ENCODE measurements around the gene STK24. TPM values are rescaled to one million over a fixed set of nuclear protein-coding genes. Genes with fewer than 3 reads are reported as not detected.

STK24 gene
- polyA plus RNA-seq, 3 donors, result 30.4 to 65.9 (median 52.7) TPM

DNA sequence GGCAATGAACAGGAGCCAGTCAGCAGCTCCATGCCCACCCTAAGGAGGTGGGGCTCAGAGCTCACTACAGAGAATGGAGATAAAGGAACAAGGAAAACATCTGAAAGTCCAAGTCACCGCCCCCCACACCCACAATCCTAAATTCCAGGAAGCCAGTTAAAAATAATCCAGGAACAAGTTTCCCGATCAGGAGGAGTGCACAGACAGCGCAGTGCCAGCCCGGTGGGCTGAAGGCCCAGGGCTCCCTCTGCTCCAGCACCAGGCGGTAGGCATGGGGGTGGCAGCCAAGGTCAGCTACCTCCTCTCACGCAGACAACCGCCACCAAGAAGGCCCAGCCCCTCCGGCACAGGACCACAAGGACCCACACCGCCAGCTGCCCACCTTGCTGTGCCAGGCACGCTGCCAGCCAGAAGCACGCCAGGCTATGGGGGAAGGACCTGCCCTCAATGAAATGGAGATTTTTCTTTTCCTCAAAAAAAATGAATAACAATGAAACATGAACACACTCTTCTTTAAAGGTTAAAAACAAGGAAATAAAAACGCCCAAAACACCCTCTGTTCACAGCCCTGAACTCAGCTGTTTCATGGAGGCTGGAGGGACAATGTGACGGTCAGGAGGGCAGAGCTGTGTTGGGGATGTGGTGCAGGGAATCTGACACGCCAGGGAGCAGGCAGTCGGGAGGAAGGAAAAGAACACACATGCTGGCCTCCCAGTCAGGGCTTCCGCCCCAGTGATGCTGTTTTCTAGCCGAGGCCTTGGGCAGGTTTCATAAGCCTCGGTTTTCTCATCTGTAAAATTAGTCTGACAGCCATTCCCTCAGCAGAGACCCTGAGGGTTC, 11.0 kb downstream of the STK24 start:
- WGBS, 3 donors, result 26 to 46% (median 41%) methylated on average over 18 of the region's 18 CpGs
- H3K27ac ChIP-seq (ENCODE audit: low read depth, low read length), result peak overlapping the region; percentile 2

DNA sequence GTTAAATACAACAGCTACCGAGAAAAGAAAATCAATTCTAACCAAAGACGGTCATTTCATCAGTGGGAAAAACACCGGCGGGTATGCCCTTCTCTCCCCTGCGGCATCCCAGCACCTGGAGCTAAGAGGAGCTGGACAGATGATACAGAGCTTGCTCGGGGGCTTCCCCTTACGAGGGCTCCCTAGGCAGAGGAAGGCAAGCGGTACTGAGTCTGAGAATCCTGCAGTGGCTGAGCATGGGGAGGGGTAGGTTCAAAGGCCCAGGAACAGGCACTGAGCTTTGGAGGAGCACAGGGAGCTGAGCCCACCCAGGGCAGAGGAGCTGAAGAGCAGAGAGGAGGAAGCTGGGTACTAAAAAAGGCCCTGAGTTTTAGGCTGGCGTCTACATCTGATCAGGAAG, 12.7 kb downstream of the STK24 start:
- 58 to 83% (median 83%) methylated on average over 9 of the region's 9 CpGs for WGBS, 3 donors

GRCh38 chr13:98563071-98563470, 13.8 kb downstream of the STK24 start:
- 36 to 75% (median 40%) methylated on average over 6 of the region's 6 CpGs for WGBS, 3 donors
- no peak overlapping the region for H3K27ac ChIP-seq (ENCODE audit: low read depth, low read length)

More for the DNA sequence above, 12.7 kb downstream of the STK24 start:
- H3K27ac ChIP-seq (ENCODE audit: low read depth, low read length), result no peak overlapping the region

DNA sequence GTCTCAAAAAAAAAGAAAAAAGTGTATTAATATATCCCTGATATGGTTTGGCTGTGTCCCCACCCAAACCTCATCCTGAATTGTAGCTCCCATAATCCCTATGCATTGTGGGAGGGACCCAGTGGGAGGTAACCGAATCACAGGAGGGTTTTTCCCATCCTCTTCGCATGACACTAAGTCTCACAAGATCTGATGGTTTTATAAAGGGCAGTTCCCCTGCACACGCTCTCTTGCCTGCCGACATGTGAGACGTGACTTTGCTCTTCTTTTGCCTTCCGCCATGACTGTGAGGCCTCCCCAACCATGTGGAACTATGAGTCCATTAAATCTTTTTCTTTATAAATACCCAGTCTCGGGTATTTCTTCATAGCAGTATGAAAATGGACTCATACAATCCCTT, 17.7 kb downstream of the STK24 start:
- no peak overlapping the region for H3K27ac ChIP-seq (ENCODE audit: low read depth, low read length)
- WGBS, 3 donors, result 92 to 95% (median 93%) methylated on average over 7 of the region's 7 CpGs

DNA sequence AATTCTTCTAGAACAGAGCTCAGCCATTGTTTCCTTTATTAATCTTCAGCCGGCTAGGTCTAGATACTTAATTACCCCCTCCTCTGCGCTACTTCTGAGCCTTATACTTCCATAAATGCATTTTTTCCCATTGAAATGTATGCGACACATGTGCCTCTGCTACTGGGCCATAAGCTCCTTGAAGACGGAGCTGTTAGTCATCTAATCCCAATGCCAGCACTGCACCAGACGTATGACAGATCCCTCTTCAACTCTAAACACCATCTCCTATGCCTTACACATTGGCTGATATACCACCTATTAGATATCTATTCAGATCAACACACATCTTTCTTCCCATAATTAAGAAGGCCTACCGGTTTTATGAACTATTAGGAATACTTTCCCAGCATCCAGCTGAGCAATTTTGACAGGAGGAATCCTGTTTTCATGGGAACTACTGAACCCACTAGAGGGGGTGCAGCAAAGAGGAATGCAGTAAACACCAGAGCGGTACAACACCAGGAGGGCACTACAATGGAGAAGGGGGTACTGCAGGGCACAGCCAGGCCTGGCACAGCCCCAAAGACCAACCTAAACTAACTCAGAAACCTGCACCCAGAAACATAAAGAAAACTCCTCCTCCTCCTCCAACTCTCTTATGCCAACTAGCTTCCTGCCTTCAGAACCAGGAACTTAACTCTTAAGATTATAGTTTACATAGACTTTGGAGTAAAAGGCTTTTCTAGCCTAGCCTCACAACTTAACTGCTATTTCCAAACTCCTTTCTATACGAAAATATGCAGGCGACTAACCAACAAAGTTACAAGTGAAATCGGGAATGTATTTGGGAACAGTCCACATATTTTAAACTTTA, 18.7 kb downstream of the STK24 start:
- no peak overlapping the region for H3K27ac ChIP-seq (ENCODE audit: low read depth, low read length)
- WGBS, 3 donors, result 74 to 77% (median 76%) methylated on average over 10 of the region's 10 CpGs

DNA sequence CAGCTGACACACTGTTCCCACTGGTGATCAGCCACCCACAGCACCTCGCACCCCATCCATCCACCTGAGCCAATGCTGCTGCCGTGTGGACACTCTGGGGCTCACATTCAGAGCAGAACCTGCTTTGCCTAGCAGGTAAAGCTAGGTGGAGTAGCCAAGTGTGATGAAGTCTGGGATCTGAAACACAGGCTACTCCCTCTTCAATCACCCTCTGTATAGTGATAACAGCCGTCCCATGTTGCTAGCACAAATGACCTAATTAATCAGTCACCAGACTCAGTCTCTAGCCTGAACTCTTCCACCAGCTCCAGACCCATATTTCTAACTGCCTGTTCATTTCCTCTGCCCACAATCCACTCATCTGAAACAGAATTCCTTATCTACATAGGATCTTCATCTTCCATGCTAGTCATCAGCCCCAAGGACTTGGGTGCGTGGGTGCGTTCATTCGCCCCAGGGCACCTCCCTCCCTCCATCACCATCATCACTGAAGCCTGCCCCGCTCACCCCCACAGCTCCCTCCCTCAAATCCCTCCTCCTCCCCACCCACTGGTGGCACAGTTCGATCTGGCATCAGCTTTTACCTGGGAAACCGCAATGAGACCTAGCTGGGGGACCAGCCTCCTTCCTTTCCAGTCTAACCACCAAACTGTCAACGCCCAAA, 19.8 kb downstream of the STK24 start:
- 67 to 87% (median 84%) methylated on average over 10 of the region's 10 CpGs for WGBS, 3 donors
- H3K27ac ChIP-seq (ENCODE audit: low read depth, low read length), result no peak overlapping the region

DNA sequence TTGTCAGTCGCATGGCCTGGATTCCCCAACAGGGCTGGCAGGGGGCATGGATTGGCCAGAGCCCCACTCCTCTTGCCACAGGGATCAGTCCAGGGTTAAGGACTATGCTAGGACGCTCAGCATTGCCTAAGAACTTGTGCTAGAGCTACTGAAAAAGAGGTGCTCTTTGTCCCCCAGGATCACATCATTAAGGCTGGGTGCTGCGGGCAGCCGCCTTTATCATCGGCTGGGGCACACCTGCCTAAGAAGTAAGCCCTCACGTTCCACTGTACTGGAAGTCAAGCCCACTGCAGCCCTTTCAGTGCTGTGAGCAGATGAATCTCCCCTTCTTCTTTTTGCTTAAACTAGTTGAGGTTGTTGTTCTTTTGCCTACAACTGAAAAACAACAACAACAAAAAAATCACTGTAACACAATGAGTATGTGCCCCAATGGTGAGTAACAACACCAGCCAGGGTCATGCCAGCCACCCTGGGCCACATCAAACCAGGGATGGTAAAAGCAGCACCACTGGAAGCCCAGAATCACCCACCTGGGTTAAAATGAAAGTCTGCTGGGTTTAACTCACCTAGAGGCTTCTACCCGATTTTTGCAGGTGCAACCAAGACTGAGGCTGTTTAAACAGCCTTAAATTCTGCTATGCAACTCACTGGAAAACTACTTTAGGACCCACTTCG, 20.6 kb downstream of the STK24 start:
- no peak overlapping the region for H3K27ac ChIP-seq (ENCODE audit: low read depth, low read length)
- WGBS, 3 donors, result 81 to 86% (median 83%) methylated on average over 8 of the region's 8 CpGs

GRCh38 chr13:98549728-98550317, 27.1 kb downstream of the STK24 start:
- H3K27ac ChIP-seq (ENCODE audit: low read depth, low read length), result no peak overlapping the region
- 87 to 88% (median 88%) methylated on average over 3 of the region's 3 CpGs for WGBS, 3 donors

- WGBS, 3 donors, result 84% methylated on average over 7 of the region's 7 CpGs
- H3K27ac ChIP-seq (ENCODE audit: low read depth, low read length), result no peak overlapping the region
These were observed 27.7 kb downstream of the STK24 start for GRCh38 chr13:98549006-98549727.

GRCh38 chr13:98548230-98548629, 28.7 kb downstream of the STK24 start:
- WGBS, 3 donors, result 88 to 97% (median 93%) methylated on average over 3 of the region's 3 CpGs
- no peak overlapping the region for H3K27ac ChIP-seq (ENCODE audit: low read depth, low read length)

GRCh38 chr13:98547455-98547854, 29.5 kb downstream of the STK24 start:
- 93 to 98% (median 96%) methylated on average over 5 of the region's 5 CpGs for WGBS, 3 donors
- no peak overlapping the region for H3K27ac ChIP-seq (ENCODE audit: low read depth, low read length)

GRCh38 chr13:98546402-98546801, 30.5 kb downstream of the STK24 start:
- H3K27ac ChIP-seq (ENCODE audit: low read depth, low read length), result no peak overlapping the region
- WGBS, 3 donors, result 60 to 88% (median 87%) methylated on average over 5 of the region's 5 CpGs

DNA sequence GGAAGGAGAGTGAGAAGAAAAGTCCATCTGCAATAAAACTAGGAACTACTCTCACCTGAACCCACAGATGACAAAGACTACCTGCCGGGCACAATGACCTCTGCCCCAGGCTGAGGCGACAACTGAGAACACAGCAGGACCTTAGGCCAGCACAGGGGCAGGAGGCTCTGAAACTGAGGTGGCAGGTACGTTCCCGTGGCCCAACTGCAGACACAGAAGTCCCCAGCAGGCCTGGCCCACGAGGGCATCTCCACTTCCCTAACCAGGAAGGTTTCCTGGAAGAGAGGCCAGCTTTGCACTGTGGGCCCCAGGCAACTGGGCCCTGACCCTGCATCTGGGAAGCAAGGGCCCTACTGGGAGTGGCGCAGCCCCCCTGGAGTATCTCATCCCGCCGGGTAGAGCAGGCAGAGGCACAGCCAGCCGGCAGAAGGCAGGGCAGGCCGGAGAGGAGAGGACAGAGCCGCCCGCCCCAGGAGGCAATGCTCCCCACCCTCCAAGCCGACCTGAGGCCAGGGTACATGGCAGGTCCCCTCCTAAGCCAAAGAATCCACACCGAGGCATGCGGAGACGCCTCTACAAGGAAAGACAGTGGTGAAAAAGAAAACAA, 32.7 kb downstream of the STK24 start:
- no peak overlapping the region for H3K27ac ChIP-seq (ENCODE audit: low read depth, low read length)
- 77 to 84% (median 81%) methylated on average over 16 of the region's 16 CpGs for WGBS, 3 donors

GRCh38 chr13:98543378-98544103, 33.4 kb downstream of the STK24 start:
- 79 to 88% (median 79%) methylated on average over 25 of the region's 25 CpGs for WGBS, 3 donors
- no peak overlapping the region for H3K27ac ChIP-seq (ENCODE audit: low read depth, low read length)

- 30 to 68% (median 31%) methylated on average over 23 of the region's 23 CpGs for WGBS, 3 donors
- no peak overlapping the region for H3K27ac ChIP-seq (ENCODE audit: low read depth, low read length)
These were observed 34.1 kb downstream of the STK24 start for GRCh38 chr13:98542568-98543377.

All from adipose tissue (tissue), 3 donors.